ENCODE data around the gene C17orf114. TPM values are rescaled to one million over a fixed set of nuclear protein-coding genes. Genes with fewer than 3 reads are reported as not detected.

The C17orf114 gene

GRCh38 chr17:4766201-4766600 lies 35.9 kb downstream of the C17orf114 start:
- H3K27ac ChIP-seq (replicated peaks): peak overlapping the region; percentile 44
- no peaks in the 10 kb centered on the region for H3K36me3 ChIP-seq
- no peaks in the 10 kb centered on the region for H3K9me3 ChIP-seq (replicated peaks)
- H3K27me3 ChIP-seq (ENCODE audit: low read depth): peaks cover 14% of the 10 kb centered on the region
- intact Hi-C loops (cut with micrococcal nuclease): no loop called here
- no peaks in the 10 kb centered on the region for H3K4me1 ChIP-seq
- no peak overlapping the region for H3K4me3 ChIP-seq
- TF ChIP-seq, protein P1, sequence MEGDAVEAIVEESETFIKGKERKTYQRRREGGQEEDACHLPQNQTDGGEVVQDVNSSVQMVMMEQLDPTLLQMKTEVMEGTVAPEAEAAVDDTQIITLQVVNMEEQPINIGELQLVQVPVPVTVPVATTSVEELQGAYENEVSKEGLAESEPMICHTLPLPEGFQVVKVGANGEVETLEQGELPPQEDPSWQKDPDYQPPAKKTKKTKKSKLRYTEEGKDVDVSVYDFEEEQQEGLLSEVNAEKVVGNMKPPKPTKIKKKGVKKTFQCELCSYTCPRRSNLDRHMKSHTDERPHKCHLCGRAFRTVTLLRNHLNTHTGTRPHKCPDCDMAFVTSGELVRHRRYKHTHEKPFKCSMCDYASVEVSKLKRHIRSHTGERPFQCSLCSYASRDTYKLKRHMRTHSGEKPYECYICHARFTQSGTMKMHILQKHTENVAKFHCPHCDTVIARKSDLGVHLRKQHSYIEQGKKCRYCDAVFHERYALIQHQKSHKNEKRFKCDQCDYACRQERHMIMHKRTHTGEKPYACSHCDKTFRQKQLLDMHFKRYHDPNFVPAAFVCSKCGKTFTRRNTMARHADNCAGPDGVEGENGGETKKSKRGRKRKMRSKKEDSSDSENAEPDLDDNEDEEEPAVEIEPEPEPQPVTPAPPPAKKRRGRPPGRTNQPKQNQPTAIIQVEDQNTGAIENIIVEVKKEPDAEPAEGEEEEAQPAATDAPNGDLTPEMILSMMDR (IDR thresholded peaks at IDR 0.05; ENCODE audit: borderline replicate concordance): no peak
- no peak for DNase-seq

DNA sequence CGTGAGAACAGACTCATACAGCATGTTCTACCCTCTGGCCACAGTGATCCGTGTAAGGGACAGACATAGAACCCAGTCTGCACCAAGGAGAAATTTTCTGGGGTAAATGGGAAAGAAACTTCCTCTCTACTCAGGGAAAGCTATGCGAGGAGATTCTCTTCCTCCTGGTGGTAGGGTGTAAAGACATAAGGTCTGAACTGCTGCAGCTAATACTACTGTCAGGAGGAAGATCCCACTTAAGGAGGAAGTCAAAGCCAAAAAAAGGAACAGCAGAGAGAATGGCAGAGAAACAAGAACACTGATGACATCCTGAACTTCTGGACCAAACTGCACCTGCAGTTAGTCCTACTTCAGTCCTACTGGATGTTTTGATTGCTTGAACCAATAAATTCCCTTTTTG lies 37.5 kb downstream of the C17orf114 start:
- no peak overlapping the region for H3K27ac ChIP-seq (replicated peaks)
- H3K4me1 ChIP-seq: no peaks in the 10 kb centered on the region
- H3K4me3 ChIP-seq: no peak overlapping the region
- intact Hi-C loops (cut with micrococcal nuclease): no loop called here
- TF ChIP-seq, protein P1 (IDR thresholded peaks at IDR 0.05; ENCODE audit: borderline replicate concordance): no peak
- DNase-seq: no peak
- no peaks in the 10 kb centered on the region for H3K36me3 ChIP-seq
- H3K27me3 ChIP-seq (ENCODE audit: low read depth): peaks cover 25% of the 10 kb centered on the region
- H3K9me3 ChIP-seq (replicated peaks): no peaks in the 10 kb centered on the region

GRCh38 chr17:4759776-4760236 lies 42.3 kb downstream of the C17orf114 start:
- H3K36me3 ChIP-seq: no peaks in the 10 kb centered on the region
- no peak for DNase-seq
- TF ChIP-seq, protein P1 (IDR thresholded peaks at IDR 0.05; ENCODE audit: borderline replicate concordance): no peak
- no peak overlapping the region for H3K27ac ChIP-seq (replicated peaks)
- peaks cover 50% of the 10 kb centered on the region for H3K27me3 ChIP-seq (ENCODE audit: low read depth)
- H3K9me3 ChIP-seq (replicated peaks): no peaks in the 10 kb centered on the region
- intact Hi-C loops (cut with micrococcal nuclease): no loop called here
- no peak overlapping the region for H3K4me3 ChIP-seq
- H3K4me1 ChIP-seq: no peaks in the 10 kb centered on the region

GRCh38 chr17:4753392-4753791 lies 48.7 kb downstream of the C17orf114 start:
- H3K27ac ChIP-seq (replicated peaks): no peak overlapping the region
- H3K4me1 ChIP-seq: peaks cover 2% of the 10 kb centered on the region
- no peaks in the 10 kb centered on the region for H3K36me3 ChIP-seq
- no peaks in the 10 kb centered on the region for H3K9me3 ChIP-seq (replicated peaks)
- TF ChIP-seq, protein P1 (IDR thresholded peaks at IDR 0.05; ENCODE audit: borderline replicate concordance): no peak
- intact Hi-C loops (cut with micrococcal nuclease): no loop called here
- H3K4me3 ChIP-seq: no peak overlapping the region
- no peak for DNase-seq
- peaks cover 70% of the 10 kb centered on the region for H3K27me3 ChIP-seq (ENCODE audit: low read depth)

DNA sequence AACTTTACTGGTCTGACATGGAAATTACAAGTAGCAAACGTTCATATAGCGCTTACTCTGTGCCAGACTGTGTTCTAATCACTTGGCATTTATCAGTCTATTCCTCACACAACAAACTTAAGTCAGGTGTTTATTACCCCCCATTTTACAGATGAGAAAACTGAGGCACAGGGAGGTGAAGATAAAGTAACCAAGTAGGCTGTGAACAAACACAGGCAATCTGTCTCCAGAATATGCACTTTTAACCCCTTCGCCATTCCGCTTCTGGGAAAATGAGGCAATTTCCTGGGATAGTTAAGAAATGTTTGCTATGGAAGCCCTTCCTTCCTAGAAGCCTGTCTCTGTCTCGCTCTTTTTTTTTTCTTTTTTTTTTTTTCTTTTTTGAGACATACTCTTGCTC lies 50.2 kb downstream of the C17orf114 start:
- H3K4me1 ChIP-seq: peaks cover 11% of the 10 kb centered on the region
- no peak overlapping the region for H3K4me3 ChIP-seq
- H3K27me3 ChIP-seq (ENCODE audit: low read depth): peaks cover 62% of the 10 kb centered on the region
- intact Hi-C loops (cut with micrococcal nuclease): no loop called here
- no peaks in the 10 kb centered on the region for H3K9me3 ChIP-seq (replicated peaks)
- no peak for DNase-seq
- no peaks in the 10 kb centered on the region for H3K36me3 ChIP-seq
- no peak overlapping the region for H3K27ac ChIP-seq (replicated peaks)
- TF ChIP-seq, protein P1 (IDR thresholded peaks at IDR 0.05; ENCODE audit: borderline replicate concordance): no peak

Other genes starting within 250 kb of the C17orf114 start
- 21.3 TPM for gene MYBBP1A, start 246.9 kb downstream of the C17orf114 start, total RNA-seq
- gene GGT6, start 241.8 kb downstream of the C17orf114 start, total RNA-seq: not detected
- 33.4 TPM for gene SMTNL2, start 217.8 kb downstream of the C17orf114 start, total RNA-seq
- gene ALOX15, start 160.7 kb downstream of the C17orf114 start, total RNA-seq: 0.33 TPM
- 37.1 TPM for gene PELP1, start 98.2 kb downstream of the C17orf114 start, total RNA-seq
- gene ARRB2, start 91.7 kb downstream of the C17orf114 start, total RNA-seq: 28.1 TPM
- gene MED11, start 70.9 kb downstream of the C17orf114 start, total RNA-seq: 18.0 TPM
- gene ZMYND15, start 62.5 kb downstream of the C17orf114 start, total RNA-seq: 0.08 TPM
- gene CXCL16, start 62.4 kb downstream of the C17orf114 start, total RNA-seq: 3.1 TPM
- gene TM4SF5, start 30.4 kb downstream of the C17orf114 start, total RNA-seq: not detected
- gene VMO1, start 16.0 kb downstream of the C17orf114 start, total RNA-seq: 0.63 TPM
- gene GLTPD2, start 13.4 kb downstream of the C17orf114 start, total RNA-seq: not detected
- 183 TPM for gene PSMB6, start 6.2 kb downstream of the C17orf114 start, total RNA-seq
- gene PLD2, start 4.8 kb upstream of the C17orf114 start, total RNA-seq: 11.2 TPM
- gene MINK1, start 31.0 kb upstream of the C17orf114 start, total RNA-seq: 50.9 TPM
- 0.80 TPM for gene C17orf107, start 97.2 kb upstream of the C17orf114 start, total RNA-seq
- 1.5 TPM for gene CHRNE, start 100.8 kb upstream of the C17orf114 start, total RNA-seq
- 0.22 TPM for gene GP1BA, start 129.9 kb upstream of the C17orf114 start, total RNA-seq
- gene SLC25A11, start 137.7 kb upstream of the C17orf114 start, total RNA-seq: 219 TPM
- gene RNF167, start 137.9 kb upstream of the C17orf114 start, total RNA-seq: 90.7 TPM
- 182 TPM for gene PFN1, start 146.2 kb upstream of the C17orf114 start, total RNA-seq
- 827 TPM for gene ENO3, start 148.8 kb upstream of the C17orf114 start, total RNA-seq
- gene SPAG7, start 165.5 kb upstream of the C17orf114 start, total RNA-seq: 158 TPM
- gene CAMTA2, start 185.3 kb upstream of the C17orf114 start, total RNA-seq: 33.8 TPM
- 3.1 TPM for gene INCA1, start 195.2 kb upstream of the C17orf114 start, total RNA-seq
- gene KIF1C, start 195.6 kb upstream of the C17orf114 start, total RNA-seq: 686 TPM
- not detected for gene SLC52A1, start 233.1 kb upstream of the C17orf114 start, total RNA-seq